Fibroblast of pulmonary artery (primary cell): ENCODE results near the gene ITM2C.

Experiments used
- DNase-seq: peaks from one replicate; pipeline ENCODE4 v3.0.0-alpha.2; 2010; ENCODE audit warnings: low read depth
- H3K4me3 ChIP-seq: replicated peaks from 2 replicates; pipeline ENCODE4 v1.5.1; 2011; ENCODE audit warnings: low read depth, mild to moderate bottlenecking, control low read depth, low read length, moderate library complexity
- TF ChIP-seq, protein P1 (sequence below): IDR thresholded peaks from 2 replicates; pipeline ENCODE4 v1.5.1; 2011; ENCODE audit warnings: mild to moderate bottlenecking, control low read depth, low read length, inconsistent platforms; ENCODE audit errors: missing control alignments

Gene ITM2C

DNA sequence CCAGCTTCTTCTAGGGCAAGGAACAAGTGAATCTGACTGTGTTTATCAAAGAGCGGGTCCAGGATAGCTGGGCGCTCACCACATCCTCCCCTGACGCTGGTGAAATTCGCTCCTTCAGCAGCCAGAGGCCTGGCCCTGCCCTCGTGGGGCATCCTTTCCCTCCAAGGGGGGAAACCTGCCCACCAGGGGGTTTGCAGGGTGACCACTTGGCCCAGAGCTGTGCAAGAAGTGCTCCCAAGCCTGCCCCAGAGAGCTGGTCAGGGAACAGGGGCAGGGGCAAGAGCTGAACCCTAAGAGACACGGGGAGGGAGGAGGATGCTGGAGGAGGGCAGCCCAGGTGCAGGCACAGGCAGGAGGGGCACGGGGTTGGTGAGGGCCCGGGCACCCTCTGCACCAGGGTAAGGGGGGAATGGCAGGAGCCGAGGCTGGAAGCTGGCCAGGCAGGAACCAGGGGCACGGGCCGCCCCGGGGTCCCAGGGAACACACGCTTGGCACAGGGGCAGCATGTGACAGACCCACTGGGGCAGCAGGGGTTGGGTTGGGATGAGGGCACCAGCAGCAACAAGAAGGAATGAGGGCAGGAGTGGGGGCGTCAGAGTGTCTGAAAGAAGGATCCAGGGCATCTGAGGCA lies 63.1 kb downstream of the ITM2C start:
- no peak for DNase-seq
- TF ChIP-seq, protein P1, sequence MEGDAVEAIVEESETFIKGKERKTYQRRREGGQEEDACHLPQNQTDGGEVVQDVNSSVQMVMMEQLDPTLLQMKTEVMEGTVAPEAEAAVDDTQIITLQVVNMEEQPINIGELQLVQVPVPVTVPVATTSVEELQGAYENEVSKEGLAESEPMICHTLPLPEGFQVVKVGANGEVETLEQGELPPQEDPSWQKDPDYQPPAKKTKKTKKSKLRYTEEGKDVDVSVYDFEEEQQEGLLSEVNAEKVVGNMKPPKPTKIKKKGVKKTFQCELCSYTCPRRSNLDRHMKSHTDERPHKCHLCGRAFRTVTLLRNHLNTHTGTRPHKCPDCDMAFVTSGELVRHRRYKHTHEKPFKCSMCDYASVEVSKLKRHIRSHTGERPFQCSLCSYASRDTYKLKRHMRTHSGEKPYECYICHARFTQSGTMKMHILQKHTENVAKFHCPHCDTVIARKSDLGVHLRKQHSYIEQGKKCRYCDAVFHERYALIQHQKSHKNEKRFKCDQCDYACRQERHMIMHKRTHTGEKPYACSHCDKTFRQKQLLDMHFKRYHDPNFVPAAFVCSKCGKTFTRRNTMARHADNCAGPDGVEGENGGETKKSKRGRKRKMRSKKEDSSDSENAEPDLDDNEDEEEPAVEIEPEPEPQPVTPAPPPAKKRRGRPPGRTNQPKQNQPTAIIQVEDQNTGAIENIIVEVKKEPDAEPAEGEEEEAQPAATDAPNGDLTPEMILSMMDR: no peak

More for the DNA sequence above, 63.1 kb downstream of the ITM2C start:
- no peak overlapping the region for H3K4me3 ChIP-seq
